HepG2 (cell line): Measurements from ENCODE around the gene CLCNKA. TPM values are rescaled to one million over a fixed set of nuclear protein-coding genes. Genes with fewer than 3 reads are reported as not detected.
A peak's percentile ranks its signal among the peaks of the same experiment; 100 is the strongest.
"Not testable (repeated sequence)": the region's sequence is repeated elsewhere in the genome, so short reads cannot be mapped to it uniquely, and the experiment has no call there.

Experiments used
- ATAC-seq: fragments of 200-7000 bp; cut with Tn5 transposase; 3 replicates; pipeline ENCODE4 v1.9.1; 2020; ENCODE audit warnings: mild to moderate bottlenecking, moderate library complexity
- BruUV-seq: library from RNA; stranded (reverse); fragments of 400-500 nt; replicated peaks from 2 replicates; lab custom pipeline; 2021; lab: Mats Ljungman, UMichigan
- CTCF ChIA-PET: fragments of 300-600 bp; formaldehyde crosslinking; extraction: SDS; loops from one replicate; lab custom pipeline; 2021; ENCODE audit warnings: low total read pairs, inconsistent platforms, low intra/inter-chr PET ratio; lab: Yijun Ruan, JAX
- POLR2A ChIA-PET: fragments of 350-600 bp; sonication (Branson Sonifier 250); formaldehyde crosslinking; loops from one replicate; lab custom pipeline; 2020; ENCODE audit warnings: antibody characterized with exemption, inconsistent platforms; lab: Yijun Ruan, JAX
- DNase-seq: peaks from one replicate; pipeline ENCODE4 v3.0.0-alpha.2; 2015; ENCODE audit warnings: low spot score
- FAIRE-seq: peaks from 3 replicates; lab custom pipeline; 2011; peaks lifted over from hg19 to GRCh38; lab: Jason Lieb, UNC
- H2AFZ ChIP-seq: one replicate; pipeline ENCODE4 v1.6.1; 2011; ENCODE audit warnings: low read length, inconsistent platforms
- H3K27ac ChIP-seq: fragments of 300-600 bp; 3 replicates; pipeline ENCODE4 v1.8.0; 2011; ENCODE audit warnings: mixed run types, mild to moderate bottlenecking, mixed read lengths, low read length, inconsistent platforms; ENCODE audit not compliant: insufficient read depth; ENCODE audit errors: extremely low read length
- H3K27me3 ChIP-seq, 2 experiments: fragments of 200-600 bp in 1 of 2; 2 replicates in 1 of 2; 3 replicates in 1 of 2; pipeline versions ENCODE4 v1.6.0 to v1.8.0; 2011; ENCODE audit warnings: low read length in 2 of 2, mild to moderate bottlenecking in 2 of 2, moderate library complexity in 2 of 2, inconsistent platforms in 1 of 2; ENCODE audit not compliant: insufficient read depth in 2 of 2, control insufficient read depth in 1 of 2
- H3K36me3 ChIP-seq, 2 experiments: fragments of 200-600 bp in 1 of 2; replicated peaks in 1 of 2; 2 replicates in 1 of 2; 3 replicates in 1 of 2; pipeline versions ENCODE4 v1.5.1 to v1.8.0; 2011; ENCODE audit warnings: low read length in 2 of 2, inconsistent platforms in 1 of 2; ENCODE audit not compliant: insufficient read depth in 2 of 2, control insufficient read depth in 1 of 2
- H3K4me1 ChIP-seq: 2 replicates; pipeline ENCODE4 v1.5.1; 2012; ENCODE audit warnings: low read length, inconsistent platforms; ENCODE audit not compliant: insufficient read depth
- H3K4me2 ChIP-seq: 2 replicates; pipeline ENCODE4 v1.6.0; 2011; ENCODE audit warnings: low read depth, low read length, inconsistent platforms
- H3K4me3 ChIP-seq, 3 experiments: fragments of 200-600 bp in 1 of 3; sonication (generic), shearing (Covaris generic) in 1 of 3; replicated peaks in 1 of 3; 2 replicates each; pipeline ENCODE4 v1.5.1; 2011 to 2016; ENCODE audit warnings: low read length in 3 of 3, inconsistent platforms in 2 of 3, low read depth in 2 of 3, mild to moderate bottlenecking in 2 of 3, control low read depth in 1 of 3, mixed read lengths in 1 of 3; ENCODE audit not compliant: insufficient read depth in 1 of 3
- H3K79me2 ChIP-seq: one replicate; pipeline ENCODE4 v1.6.1; 2011; ENCODE audit warnings: low read length, inconsistent platforms; ENCODE audit not compliant: insufficient read depth
- H3K9ac ChIP-seq: 2 replicates; pipeline ENCODE4 v1.6.0; 2011; ENCODE audit warnings: mild to moderate bottlenecking, low read depth, low read length, inconsistent platforms; ENCODE audit not compliant: insufficient read depth
- H3K9me3 ChIP-seq: 2 replicates; pipeline ENCODE4 v1.5.1; 2012; ENCODE audit warnings: mild to moderate bottlenecking, low read length
- H4K20me1 ChIP-seq: 2 replicates; pipeline ENCODE4 v1.6.0; 2011; ENCODE audit warnings: inconsistent platforms, mild to moderate bottlenecking, low read length, moderate library complexity; ENCODE audit not compliant: insufficient read depth
- CBX5 ChIP-seq: sonication (generic); formaldehyde crosslinking; IDR thresholded peaks from 2 replicates; pipeline ENCODE4 v1.4.0; 2020; ENCODE audit warnings: missing genetic modification reagents, borderline replicate concordance
- EED ChIP-seq: sonication (generic); formaldehyde crosslinking; IDR thresholded peaks from 2 replicates; pipeline ENCODE4 v1.5.0; 2020; ENCODE audit warnings: mild to moderate bottlenecking, missing genetic modification reagents
- ETV5 ChIP-seq: IDR thresholded peaks from 2 replicates; pipeline ENCODE4 v1.6.1; 2018; ENCODE audit warnings: missing biosample characterization, missing genetic modification reagents, inconsistent platforms, borderline replicate concordance
- HDAC2 ChIP-seq: sonication (generic); formaldehyde crosslinking; IDR thresholded peaks from 2 replicates; pipeline ENCODE4 v1.4.0; 2020; ENCODE audit warnings: missing genetic modification reagents
- LCORL ChIP-seq, 2 experiments: fragments of 450-650 bp in 1 of 2; sonication (generic) in 1 of 2; formaldehyde crosslinking in 1 of 2; IDR thresholded peaks; 2 replicates each; pipeline versions ENCODE4 v1.5.0 to v1.6.1; 2017 to 2020; ENCODE audit warnings: antibody characterized with exemption in 1 of 2, missing genetic modification reagents in 1 of 2
- NRL ChIP-seq: sonication (generic); formaldehyde crosslinking; IDR thresholded peaks from 2 replicates; pipeline ENCODE4 v1.5.0; 2020; ENCODE audit warnings: missing genetic modification reagents, mild to moderate bottlenecking, moderate library complexity, borderline replicate concordance
- RXRA ChIP-seq: sonication (generic); formaldehyde crosslinking; IDR thresholded peaks from 2 replicates; pipeline ENCODE4 v1.5.1; 2020; ENCODE audit warnings: missing genetic modification reagents
- ZFP91 ChIP-seq: sonication (generic); formaldehyde crosslinking; IDR thresholded peaks from 2 replicates; pipeline ENCODE4 v1.9.0; 2022; ENCODE audit warnings: missing genetic modification reagents, mild to moderate bottlenecking, borderline replicate concordance
- ZNF629 ChIP-seq: sonication (generic); formaldehyde crosslinking; conservative IDR thresholded peaks from 2 replicates; pipeline ENCODE4 v1.5.0; 2020; ENCODE audit warnings: missing genetic modification reagents
- ZNF768 ChIP-seq: sonication (generic); formaldehyde crosslinking; IDR thresholded peaks from 2 replicates; pipeline ENCODE4 v1.4.0; 2020; ENCODE audit warnings: missing genetic modification reagents
- WGBS: methylation state at CpG from one replicate; pipeline ENCODE4 v1.1.6; 2017; ENCODE audit warnings: low lambda C conversion rate; 5-methylcytosine and 5-hydroxymethylcytosine counted together
- in situ Hi-C: cut with HindIII; loops from 2 replicates; pipeline ENCODE4 v1.10.0; 2017; ENCODE audit warnings: low pct_unique_long_range_greater_than_20kb; ENCODE audit not compliant: extremely low pct_ligation_motif_present
- intact Hi-C: fragments of 100-400 bp; cut with micrococcal nuclease; formaldehyde crosslinking; loops from one replicate; pipeline ENCODE4 v1.10.0; 2022; ENCODE audit not compliant: unreplicated experiment
- polyA plus RNA-seq, 8 experiments: library from polyadenylated mRNA; depleted of rRNA in 3 of 8; stranded (reverse) in 7 of 8; unstranded in 1 of 8; fragments of >200 nt; fragmentation: Illumina TruSeq in 4 of 8; extraction: Trizol in 4 of 8; gene quantifications; 2 replicates each; pipeline versions ENCODE4 v1.2.1 to v1.2.3, GENCODE V29; 2011 to 2016; ENCODE audit warnings: low read depth in 4 of 8, missing spikeins in 1 of 8, mixed read lengths in 1 of 8; ENCODE audit not compliant: insufficient read depth in 1 of 8
- total RNA-seq, 5 experiments: library from RNA; depleted of rRNA; stranded (reverse); fragments of >200 nt; fragmentation: Illumina TruSeq; extraction: Trizol; gene quantifications; 2 replicates each; pipeline ENCODE4 v1.2.3, GENCODE V29; 2016; ENCODE audit warnings: low read depth in 1 of 5

Gene CLCNKA
- total and polyA plus RNA-seq, 2 of the 13 experiments (the other 11 are each of a cell fraction or from before 2014, with no cell fraction given): 0.03 TPM; not detected in 1

GRCh38 chr1:16032388-16033102 lies 10.7 kb downstream of the CLCNKA start (continued):
- TF ChIP-seq ZFP91 (CRISPR knock-in tag) (peak; percentile 50; the same call in 1 of the 2 replicates), RXRA (CRISPR knock-in tag) (0 out of 2 replicates have a peak, but pooled peaks have one; percentile 32), LCORL (IDR thresholded peaks at IDR 0.05) (no peak), LCORL (CRISPR knock-in tag; IDR thresholded peaks at IDR 0.05) (peak; percentile 59; the same call in 1 of the 2 replicates), ETV5 (CRISPR knock-in tag) (peak; percentile 34; the same call in 1 of the 2 replicates), EED (CRISPR knock-in tag) (peak; percentile 69; the same call in 1 of the 2 replicates)

- H3K4me1 ChIP-seq, in situ Hi-C loops, ATAC-seq, H4K20me1 ChIP-seq, H3K4me3 ChIP-seq, H3K36me3 ChIP-seq, POLR2A ChIA-PET, H3K27ac ChIP-seq, H3K4me2 ChIP-seq, DNase-seq, H3K9me3 ChIP-seq, FAIRE-seq, BruUV-seq, H2AFZ ChIP-seq, H3K79me2 ChIP-seq, H3K9ac ChIP-seq: not testable (repeated sequence)
- intact Hi-C loops: loop anchor here (2.0 kb wide), 2 partner anchors 24 kb away; no protein-coding TSS in a partner anchor
- H3K27me3 ChIP-seq: peaks cover 9 to 22% of the 10 kb centered on the region in 2 experiments; a peak in 4 of 5 replicates
- WGBS: 59% methylated on average over 7 of the region's 7 CpGs
- CTCF ChIA-PET: interaction anchor here (0.7 to 2.0 kb wide), 2 partner anchors 23 to 24 kb away, joined by 3 to 16 read pairs; no protein-coding TSS in a partner anchor
- peak; percentile 8; the same call in 1 of the 2 replicates for TF ChIP-seq CBX5 (CRISPR knock-in tag)
- TF ChIP-seq ZNF768 (CRISPR knock-in tag): 0 out of 2 replicates have a peak, but pooled peaks have one; percentile 7
- 0 out of 2 replicates have a peak, but pooled peaks have one; percentile 12 for TF ChIP-seq NRL (CRISPR knock-in tag)
- peak; percentile 76 for TF ChIP-seq ZNF629 (CRISPR knock-in tag)
- TF ChIP-seq HDAC2: 0 out of 2 replicates have a peak, but pooled peaks have one; percentile 11
These were observed 11.3 kb downstream of the CLCNKA start for GRCh38 chr1:16033103-16033632.

GRCh38 chr1:16036461-16036860 lies 14.6 kb downstream of the CLCNKA start:
- POLR2A ChIA-PET, H3K9me3 ChIP-seq, BruUV-seq, H3K4me3 ChIP-seq, H3K79me2 ChIP-seq, H4K20me1 ChIP-seq, CTCF ChIA-PET, H3K27ac ChIP-seq, H3K36me3 ChIP-seq, H3K4me1 ChIP-seq, in situ Hi-C loops, DNase-seq, H3K9ac ChIP-seq, FAIRE-seq, H2AFZ ChIP-seq, ATAC-seq, intact Hi-C loops, H3K4me2 ChIP-seq: not testable (repeated sequence)
- H3K27me3 ChIP-seq: peaks cover 7 to 19% of the 10 kb centered on the region in 2 experiments; a peak in 3 of 5 replicates
- 37% methylated on average over 10 of the region's 11 CpGs for WGBS
